ENCODE results near the gene SYNPO. TPM values are rescaled to one million over a fixed set of nuclear protein-coding genes. Genes with fewer than 3 reads are reported as not detected.
A peak's percentile ranks its signal among the peaks of the same experiment; 100 is the strongest.

SYNPO gene
- polyA plus RNA-seq, 1 of the 3 experiments (the other 2 are of a cell fraction), result 5.1 TPM

DNA sequence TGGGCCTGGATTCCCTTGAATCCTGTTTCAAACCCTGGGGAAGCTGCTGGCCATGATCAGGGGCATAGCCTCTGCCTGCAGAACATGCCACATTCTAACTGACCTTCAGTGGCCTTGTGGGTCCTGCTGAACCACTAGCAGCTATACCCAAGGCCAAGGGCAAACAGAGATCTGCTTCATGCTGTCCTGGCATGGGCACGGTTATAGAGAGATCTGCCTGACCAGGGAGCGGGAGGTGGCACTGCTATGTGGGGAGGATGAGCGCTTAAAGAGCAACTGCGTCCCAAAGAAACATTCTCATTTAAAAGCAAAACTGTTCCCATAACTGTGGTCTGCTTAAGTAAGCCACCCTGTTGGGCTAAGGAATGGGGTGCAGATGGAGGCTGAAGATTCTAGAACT is 36.5 kb upstream of the SYNPO start:
- H3K79me2 ChIP-seq (ENCODE audit: insufficient read depth), result no peaks in the 10 kb centered on the region
- no peak overlapping the region for H3K4me2 ChIP-seq
- H3K9me2 ChIP-seq, result no peaks in the 10 kb centered on the region
- H3K9me3 ChIP-seq, result no peaks in the 10 kb centered on the region
- no peak overlapping the region for H3K9ac ChIP-seq
- no peaks in the 10 kb centered on the region for H3F3A ChIP-seq (replicated peaks; ENCODE audit: insufficient read depth)
- WGBS (ENCODE audit: low lambda C conversion rate), result 97% methylated on average over 4 of the region's 4 CpGs
- H4K20me1 ChIP-seq (ENCODE audit: insufficient read depth), result no peaks in the 10 kb centered on the region
- no peak for DNase-seq
- no peaks in the 10 kb centered on the region for H3K27me3 ChIP-seq (ENCODE audit: insufficient read depth)
- peak overlapping the region in 1 of 2 experiments; percentile 99; a peak in 2 of 4 replicates for H3K27ac ChIP-seq (ENCODE audit: low read depth in 2 of 2, low read length in 1 of 2)
- ChIA-PET CTCF (interaction anchor here (0.9 to 3.9 kb wide), 5 partner anchors 12 to 43 kb away, joined by 3 to 32 read pairs (median 4); no protein-coding TSS in a partner anchor), POLR2A (interaction anchor here (0.7 to 1.6 kb wide), 3 partner anchors 11 to 29 kb away, joined by 3 to 4 read pairs (median 3); no protein-coding TSS in a partner anchor)
- H2AFZ ChIP-seq (ENCODE audit: low read depth), result no peak overlapping the region
- H3K36me3 ChIP-seq (replicated peaks in 1 of 2; ENCODE audit: control insufficient read depth in 1 of 2, insufficient read depth in 2 of 2, low read length in 1 of 2), result peaks cover 5% of the 10 kb centered on the region in 2 experiments
- TF ChIP-seq TEAD4 (IDR thresholded peaks at IDR 0.05; ENCODE audit: borderline replicate concordance, insufficient read depth) (no peak), SMC3 (IDR thresholded peaks at IDR 0.05; ENCODE audit: low read depth, low read length) (no peak), YY1 (IDR thresholded peaks at IDR 0.05; ENCODE audit: low read depth) (no peak), GATA2 (CRISPR knock-in tag; IDR thresholded peaks at IDR 0.05) (no peak), TAF1 (IDR thresholded peaks at IDR 0.05; ENCODE audit: borderline replicate concordance, low read depth, low read length) (no peak), EP300 (IDR thresholded peaks at IDR 0.05; ENCODE audit: borderline replicate concordance in 1 of 2, low read depth in 1 of 2, low read length in 1 of 2) (no peak), RCOR1 (IDR thresholded peaks at IDR 0.05; ENCODE audit: low read length) (no peak), FOXM1 (IDR thresholded peaks at IDR 0.05; ENCODE audit: low read depth) (no peak), GABPA (IDR thresholded peaks at IDR 0.05; ENCODE audit: low read depth) (no peak), MXI1 (IDR thresholded peaks at IDR 0.05; ENCODE audit: low read depth, low read length) (no peak)
- TF ChIP-seq, protein P1, sequence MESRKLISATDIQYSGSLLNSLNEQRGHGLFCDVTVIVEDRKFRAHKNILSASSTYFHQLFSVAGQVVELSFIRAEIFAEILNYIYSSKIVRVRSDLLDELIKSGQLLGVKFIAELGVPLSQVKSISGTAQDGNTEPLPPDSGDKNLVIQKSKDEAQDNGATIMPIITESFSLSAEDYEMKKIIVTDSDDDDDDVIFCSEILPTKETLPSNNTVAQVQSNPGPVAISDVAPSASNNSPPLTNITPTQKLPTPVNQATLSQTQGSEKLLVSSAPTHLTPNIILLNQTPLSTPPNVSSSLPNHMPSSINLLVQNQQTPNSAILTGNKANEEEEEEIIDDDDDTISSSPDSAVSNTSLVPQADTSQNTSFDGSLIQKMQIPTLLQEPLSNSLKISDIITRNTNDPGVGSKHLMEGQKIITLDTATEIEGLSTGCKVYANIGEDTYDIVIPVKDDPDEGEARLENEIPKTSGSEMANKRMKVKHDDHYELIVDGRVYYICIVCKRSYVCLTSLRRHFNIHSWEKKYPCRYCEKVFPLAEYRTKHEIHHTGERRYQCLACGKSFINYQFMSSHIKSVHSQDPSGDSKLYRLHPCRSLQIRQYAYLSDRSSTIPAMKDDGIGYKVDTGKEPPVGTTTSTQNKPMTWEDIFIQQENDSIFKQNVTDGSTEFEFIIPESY (IDR thresholded peaks at IDR 0.05; ENCODE audit: borderline replicate concordance, low read depth), result no peak
- TF ChIP-seq, protein P2, sequence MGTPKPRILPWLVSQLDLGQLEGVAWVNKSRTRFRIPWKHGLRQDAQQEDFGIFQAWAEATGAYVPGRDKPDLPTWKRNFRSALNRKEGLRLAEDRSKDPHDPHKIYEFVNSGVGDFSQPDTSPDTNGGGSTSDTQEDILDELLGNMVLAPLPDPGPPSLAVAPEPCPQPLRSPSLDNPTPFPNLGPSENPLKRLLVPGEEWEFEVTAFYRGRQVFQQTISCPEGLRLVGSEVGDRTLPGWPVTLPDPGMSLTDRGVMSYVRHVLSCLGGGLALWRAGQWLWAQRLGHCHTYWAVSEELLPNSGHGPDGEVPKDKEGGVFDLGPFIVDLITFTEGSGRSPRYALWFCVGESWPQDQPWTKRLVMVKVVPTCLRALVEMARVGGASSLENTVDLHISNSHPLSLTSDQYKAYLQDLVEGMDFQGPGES (IDR thresholded peaks at IDR 0.05; ENCODE audit: low read depth, low read length), result no peak
- TF ChIP-seq, protein P3, sequence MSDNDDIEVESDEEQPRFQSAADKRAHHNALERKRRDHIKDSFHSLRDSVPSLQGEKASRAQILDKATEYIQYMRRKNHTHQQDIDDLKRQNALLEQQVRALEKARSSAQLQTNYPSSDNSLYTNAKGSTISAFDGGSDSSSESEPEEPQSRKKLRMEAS (IDR thresholded peaks at IDR 0.05; ENCODE audit: low read depth), result no peak
- TF ChIP-seq, protein P4, sequence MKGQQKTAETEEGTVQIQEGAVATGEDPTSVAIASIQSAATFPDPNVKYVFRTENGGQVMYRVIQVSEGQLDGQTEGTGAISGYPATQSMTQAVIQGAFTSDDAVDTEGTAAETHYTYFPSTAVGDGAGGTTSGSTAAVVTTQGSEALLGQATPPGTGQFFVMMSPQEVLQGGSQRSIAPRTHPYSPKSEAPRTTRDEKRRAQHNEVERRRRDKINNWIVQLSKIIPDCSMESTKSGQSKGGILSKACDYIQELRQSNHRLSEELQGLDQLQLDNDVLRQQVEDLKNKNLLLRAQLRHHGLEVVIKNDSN (IDR thresholded peaks at IDR 0.05; ENCODE audit: borderline replicate concordance, low read depth), result no peak
- TF ChIP-seq, protein P5, sequence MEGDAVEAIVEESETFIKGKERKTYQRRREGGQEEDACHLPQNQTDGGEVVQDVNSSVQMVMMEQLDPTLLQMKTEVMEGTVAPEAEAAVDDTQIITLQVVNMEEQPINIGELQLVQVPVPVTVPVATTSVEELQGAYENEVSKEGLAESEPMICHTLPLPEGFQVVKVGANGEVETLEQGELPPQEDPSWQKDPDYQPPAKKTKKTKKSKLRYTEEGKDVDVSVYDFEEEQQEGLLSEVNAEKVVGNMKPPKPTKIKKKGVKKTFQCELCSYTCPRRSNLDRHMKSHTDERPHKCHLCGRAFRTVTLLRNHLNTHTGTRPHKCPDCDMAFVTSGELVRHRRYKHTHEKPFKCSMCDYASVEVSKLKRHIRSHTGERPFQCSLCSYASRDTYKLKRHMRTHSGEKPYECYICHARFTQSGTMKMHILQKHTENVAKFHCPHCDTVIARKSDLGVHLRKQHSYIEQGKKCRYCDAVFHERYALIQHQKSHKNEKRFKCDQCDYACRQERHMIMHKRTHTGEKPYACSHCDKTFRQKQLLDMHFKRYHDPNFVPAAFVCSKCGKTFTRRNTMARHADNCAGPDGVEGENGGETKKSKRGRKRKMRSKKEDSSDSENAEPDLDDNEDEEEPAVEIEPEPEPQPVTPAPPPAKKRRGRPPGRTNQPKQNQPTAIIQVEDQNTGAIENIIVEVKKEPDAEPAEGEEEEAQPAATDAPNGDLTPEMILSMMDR (IDR thresholded peaks at IDR 0.05), result no peak
- no peak overlapping the region; a peak in 1 of 4 replicates for H3K4me3 ChIP-seq (ENCODE audit: low read depth in 2 of 2, low read length in 1 of 2)
- H3K4me1 ChIP-seq (ENCODE audit: control insufficient read depth in 1 of 2, insufficient read depth in 2 of 2, low read depth in 1 of 2, low read length in 1 of 2), result peaks cover 27 to 65% of the 10 kb centered on the region in 2 experiments

All from SK-N-SH (cell line).